SJSA1 (cell line): ENCODE measurements around the gene ACSM2A. TPM values are rescaled to one million over a fixed set of nuclear protein-coding genes. Genes with fewer than 3 reads are reported as not detected.

Experiments used
- total RNA-seq: library from RNA; depleted of rRNA; stranded (reverse); fragments of >200 nt; shearing (Covaris generic); gene quantifications from 2 replicates; pipeline ENCODE4 v1.2.3, GENCODE V29; 2014; rRNA removed

ACSM2A gene
- total RNA-seq, 1 experiment from 2014 or later: not detected

Other genes starting within 250 kb of the ACSM2A start
- not detected in 2 replicates for gene GP2, start 124.0 kb upstream of the ACSM2A start, total RNA-seq
- gene UMOD, start 98.8 kb upstream of the ACSM2A start, total RNA-seq: not detected in 2 replicates
- not detected in 2 replicates for gene PDILT, start 46.8 kb upstream of the ACSM2A start, total RNA-seq
- gene ACSM5, start 42.0 kb upstream of the ACSM2A start, total RNA-seq: not detected in 2 replicates
- gene ACSM2B, start 124.8 kb downstream of the ACSM2A start, total RNA-seq: not detected in 2 replicates
- gene ACSM1, start 246.2 kb downstream of the ACSM2A start, total RNA-seq: not detected in 2 replicates